GM18520 (cell line): ENCODE data around the gene DNMT3A.

Experiments
- ATAC-seq: cut with Tn5 transposase; IDR thresholded peaks from one replicate; pipeline ENCODE4 v1.9.1; 2021; ENCODE audit not compliant: unreplicated experiment

Gene DNMT3A

DNA sequence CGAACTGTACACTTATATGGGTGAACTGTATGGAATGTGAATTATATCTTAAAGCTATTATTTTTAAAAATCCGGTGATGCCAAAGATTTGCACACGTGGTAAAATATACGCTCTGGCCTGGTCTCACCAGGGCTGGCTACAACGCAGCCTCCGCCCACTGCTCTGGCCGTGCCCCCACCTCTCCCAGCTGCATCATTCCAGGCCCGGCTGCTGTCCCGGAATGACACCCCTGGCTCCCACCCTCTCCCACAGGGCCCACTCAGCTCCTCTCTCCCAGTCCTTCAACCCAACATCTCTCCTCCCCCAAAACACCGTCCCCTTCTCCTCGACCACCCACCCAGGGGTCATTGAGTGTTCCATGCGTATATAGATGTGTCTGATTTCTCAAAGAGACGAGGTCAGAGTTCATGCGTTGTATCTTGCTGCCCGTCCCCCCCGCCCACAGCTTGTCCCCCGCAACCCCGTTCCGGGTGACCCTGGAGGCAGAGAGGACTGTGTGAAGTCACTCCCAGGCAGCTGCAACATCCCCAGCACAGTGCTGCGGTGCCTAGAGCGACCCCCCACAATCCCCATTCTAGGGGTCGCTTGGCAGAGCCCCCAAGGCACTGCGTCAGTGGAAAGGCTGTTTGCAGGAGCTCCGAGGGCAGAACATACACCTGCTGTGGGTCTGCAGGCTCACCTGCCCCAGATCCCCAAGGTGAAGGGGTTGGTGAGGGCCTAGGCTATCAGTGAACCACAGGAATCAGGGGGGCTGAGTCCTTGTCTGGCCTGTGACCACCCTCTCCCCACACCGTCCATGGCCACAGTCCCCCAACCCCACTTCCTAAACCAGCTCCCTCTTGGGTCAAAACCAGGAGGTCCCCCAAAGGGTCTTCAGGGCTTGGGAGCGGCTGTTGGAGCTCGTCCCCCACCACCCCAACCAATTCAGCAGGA, 13.3 kb downstream of the DNMT3A start:
- no peak for ATAC-seq

DNA sequence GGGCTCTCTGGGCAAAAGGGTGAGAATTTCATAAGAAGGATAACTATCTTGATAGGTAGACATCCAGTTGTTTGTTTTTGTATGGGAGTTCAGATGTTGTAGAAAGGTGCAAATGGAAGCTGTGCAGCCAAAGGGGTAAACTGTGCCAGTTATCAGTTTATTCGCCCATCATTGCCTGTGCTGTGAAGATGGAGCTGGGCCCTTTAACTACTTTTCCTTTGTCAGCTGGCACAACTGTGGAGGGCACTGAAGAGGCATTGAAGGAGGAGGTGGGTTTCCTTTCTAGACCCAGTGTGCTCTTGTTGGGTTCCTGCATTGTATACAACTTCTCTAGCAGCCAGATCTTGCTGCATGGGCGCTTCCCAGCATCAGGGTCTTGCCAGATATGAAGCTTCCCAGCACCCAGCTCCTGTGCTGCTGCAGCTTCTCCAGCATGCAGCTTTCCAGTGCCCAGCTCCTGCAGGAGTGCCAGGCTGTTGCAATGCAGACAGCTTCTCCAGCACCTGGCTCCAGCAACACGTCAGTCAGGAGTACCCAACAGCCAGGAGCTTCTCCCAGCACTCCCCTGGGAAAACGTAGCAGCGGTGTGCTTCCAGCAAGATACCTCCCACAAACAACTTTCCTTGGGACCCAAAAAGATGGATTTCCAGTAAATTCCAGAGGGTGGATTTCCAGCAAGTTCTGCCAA, 15.3 kb downstream of the DNMT3A start:
- ATAC-seq, result no peak

DNA sequence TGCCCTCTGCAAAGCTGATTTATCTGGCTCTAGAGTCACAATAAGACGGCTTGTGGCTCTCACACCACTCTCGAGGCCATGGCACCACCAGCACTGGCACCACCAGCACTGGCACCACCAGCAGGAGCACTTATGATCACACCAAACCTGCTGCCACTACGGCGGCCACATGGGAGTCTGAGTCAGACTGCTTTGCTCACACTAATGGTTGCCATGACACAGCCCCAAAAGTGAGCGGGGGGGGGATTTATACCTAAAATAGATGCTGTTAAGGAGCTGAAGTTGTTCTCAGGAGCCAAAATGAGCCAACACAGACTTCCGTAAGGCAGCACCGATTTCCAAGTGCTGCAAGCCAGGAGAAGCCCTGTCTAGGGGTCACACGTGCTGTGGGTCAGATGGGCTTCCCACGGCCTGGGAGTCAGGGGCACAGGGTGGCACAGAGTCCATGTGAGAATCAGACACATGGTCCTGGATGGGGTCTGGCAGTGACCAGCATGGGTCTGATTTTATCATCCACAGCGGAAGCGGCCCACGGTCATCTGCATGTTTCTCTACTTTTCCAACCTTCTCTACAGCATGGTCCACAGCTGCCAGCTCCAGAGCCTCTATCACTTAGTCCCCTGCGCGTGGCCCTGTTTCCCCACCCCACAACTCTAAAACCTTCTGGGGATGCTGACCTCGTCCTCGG, 16.7 kb downstream of the DNMT3A start:
- no peak for ATAC-seq

DNA sequence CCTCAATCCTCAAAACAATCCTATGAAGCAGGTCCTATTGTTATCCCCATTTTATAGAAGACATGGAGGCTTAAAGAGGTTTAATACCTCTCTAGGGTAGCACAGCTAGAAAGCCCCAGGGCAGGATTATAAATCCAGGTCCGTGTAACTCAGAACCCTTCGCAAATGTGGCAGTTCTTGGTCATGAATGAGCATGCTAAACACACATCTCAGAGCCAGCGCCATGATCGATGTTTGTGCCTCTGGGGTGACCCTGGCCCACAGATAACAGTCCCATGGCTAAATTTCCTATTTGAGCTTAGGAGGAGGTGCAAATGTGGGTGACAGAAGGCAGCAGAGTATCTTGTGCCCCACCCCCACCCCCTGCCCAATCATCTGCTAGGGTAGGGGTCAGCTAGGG, 17.5 kb downstream of the DNMT3A start:
- ATAC-seq, result no peak

DNA sequence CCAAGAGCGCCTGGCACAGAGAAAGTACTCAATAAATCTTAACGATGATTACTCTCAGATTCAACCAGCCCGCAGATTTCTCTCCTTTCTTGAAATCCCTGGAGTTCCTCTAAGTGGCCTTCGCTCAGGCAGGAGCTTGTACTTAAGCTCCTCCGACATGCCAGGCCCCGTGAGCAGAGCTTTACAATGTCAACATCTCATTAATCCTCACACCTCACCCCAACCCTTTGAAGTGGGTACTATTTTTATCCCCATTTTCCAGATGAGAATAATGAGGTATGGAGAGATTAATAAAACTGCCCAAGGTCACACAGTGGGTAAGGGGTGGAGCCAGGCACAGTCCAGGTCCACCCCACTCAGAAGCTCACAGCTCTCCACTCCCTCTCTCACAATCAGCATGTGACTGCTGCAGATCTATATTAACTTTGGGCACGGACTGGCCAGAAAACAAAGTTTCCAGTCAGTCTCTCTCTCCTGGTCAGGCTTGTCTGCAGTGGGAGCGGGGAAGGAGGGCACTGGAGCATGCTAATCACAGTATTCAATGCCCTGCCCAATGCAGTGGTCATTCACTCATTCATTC, 18.0 kb downstream of the DNMT3A start:
- no peak for ATAC-seq

DNA sequence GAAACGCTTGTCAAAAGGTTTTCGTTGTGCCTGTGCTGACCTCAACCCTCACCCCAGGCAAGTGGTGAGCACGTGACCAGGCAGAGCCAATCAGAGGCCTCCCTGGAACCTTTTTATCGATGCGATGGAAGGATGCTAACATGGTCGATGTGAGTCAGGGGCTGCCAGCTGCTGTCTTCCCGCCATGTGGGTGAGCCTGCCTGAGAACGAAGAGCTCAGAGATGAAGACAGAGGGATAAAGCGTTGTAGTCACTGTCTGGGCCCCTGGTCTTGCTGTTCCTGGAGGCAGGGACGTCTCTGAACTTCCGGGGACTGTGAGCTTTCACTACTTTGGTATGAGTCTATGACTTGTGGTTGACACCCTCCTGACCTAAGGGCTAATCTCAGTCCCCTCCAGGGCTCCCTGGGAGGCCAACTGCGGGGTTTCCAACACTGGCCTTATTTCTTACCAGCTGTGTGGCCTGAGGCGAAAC, 18.6 kb downstream of the DNMT3A start:
- no peak for ATAC-seq

DNA sequence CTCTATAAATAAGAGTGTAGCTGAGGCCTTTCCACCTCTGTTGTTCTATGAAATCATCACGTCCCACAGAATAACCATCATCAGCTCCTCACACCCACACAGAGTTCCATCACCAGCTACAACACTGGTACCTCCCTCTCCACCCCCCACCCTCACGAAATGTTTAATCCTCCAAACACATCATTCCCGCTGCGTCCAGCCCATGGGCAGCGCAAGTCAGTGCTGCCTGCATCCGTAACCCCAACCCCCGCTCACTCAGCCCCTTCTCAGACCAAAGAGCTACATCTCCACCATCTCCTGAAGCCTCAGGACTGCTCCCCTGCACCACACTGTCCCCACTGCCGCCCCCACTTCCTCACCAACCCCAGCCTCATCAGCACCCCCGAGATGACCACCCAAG, 19.4 kb downstream of the DNMT3A start:
- ATAC-seq, result no peak

DNA sequence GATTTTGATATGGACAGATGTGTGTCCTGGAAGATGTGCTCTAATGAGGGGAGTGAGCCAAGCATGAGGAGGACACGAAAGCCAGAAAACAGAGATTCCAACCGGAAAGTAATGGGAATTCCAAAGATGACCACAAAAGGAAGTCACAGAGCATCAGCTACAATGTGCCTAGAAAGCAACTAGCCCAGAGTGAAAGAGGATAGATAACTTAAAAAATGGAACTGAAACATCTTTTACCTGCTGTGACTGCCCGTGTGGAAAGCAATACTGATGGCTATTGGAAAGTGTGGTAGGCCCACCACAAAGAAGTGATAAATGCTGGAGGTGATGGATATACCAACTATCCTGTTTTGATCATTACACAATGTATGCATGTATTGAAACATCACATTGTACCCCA, 21.6 kb downstream of the DNMT3A start:
- no peak for ATAC-seq

DNA sequence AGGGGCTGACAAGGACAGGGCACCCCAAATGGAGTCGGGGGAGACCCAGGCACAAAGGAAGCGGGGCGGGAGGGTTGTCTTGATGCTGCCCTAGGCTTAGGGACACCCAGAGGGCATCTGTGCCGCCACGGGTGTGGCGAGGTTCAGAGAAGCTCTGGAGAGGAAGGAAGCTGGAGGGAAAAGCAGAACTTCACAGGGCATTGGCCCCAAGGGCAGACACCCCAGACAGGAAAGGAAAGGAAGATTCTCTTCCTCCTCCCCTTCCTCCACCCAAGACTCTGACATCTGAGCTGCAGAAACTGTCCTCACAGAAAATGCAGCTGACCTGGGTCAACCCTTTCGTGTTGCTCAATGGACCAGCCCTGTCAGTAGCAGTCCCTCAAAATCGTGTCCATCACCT, 25.6 kb downstream of the DNMT3A start:
- no peak for ATAC-seq

DNA sequence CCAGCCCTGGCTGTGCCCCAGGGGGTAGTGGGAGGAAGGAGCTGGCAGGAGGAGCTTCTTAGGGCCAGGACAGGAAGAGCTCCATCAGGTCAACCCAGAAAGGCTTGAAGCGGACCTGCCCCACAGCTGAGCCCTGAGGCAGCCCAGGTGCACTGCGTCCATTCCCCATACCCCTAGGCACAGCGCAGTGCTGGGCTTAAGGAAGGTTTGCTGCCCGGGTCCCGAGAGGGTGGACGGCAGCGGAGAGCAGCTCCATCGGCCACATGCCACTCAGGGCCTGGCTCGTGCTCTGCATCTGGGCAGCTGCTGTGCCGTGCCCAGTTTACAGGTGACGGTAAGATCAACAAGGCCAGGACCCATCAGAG, 26.4 kb downstream of the DNMT3A start:
- no peak for ATAC-seq

DNA sequence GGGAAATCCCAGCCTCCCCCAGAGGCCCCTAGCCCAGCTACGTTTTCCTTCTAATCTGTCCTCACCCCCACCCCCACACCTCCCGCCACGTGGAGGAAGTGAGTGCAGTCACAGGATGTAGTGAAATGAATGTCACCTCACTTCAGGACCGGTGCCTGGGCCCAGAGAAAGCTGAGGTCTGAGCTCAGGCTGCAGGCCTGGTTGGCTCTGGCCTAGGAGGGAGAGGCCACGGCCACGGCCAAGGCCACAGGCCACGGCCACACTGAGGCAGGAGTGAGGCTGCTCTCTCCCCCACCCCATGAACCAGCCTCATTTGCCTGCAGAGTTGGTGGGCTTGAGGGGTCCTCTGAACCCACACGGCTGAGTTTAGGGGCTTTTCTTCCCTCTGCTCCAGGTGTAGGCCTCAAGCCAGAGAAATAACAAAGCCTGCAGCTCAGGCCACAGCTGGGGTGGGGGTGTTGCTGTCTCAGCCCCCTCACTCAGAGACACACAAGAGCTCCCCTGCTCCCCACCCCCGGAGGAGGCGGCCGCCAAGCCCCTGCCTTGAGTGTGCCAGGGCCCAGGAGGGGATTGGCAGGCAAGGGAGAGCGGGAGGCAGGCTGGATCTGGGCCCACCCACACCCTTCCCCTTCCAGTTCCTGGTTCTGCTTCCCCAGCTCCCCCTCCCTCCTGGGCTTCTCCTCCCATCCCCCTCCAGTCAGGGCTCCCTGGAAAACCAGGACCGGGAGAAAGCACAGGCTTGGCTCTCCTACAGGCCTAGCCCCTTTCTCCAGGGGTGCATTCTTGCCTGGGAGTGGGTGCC, 27.0 kb downstream of the DNMT3A start:
- peak; percentile 76 for ATAC-seq

DNA sequence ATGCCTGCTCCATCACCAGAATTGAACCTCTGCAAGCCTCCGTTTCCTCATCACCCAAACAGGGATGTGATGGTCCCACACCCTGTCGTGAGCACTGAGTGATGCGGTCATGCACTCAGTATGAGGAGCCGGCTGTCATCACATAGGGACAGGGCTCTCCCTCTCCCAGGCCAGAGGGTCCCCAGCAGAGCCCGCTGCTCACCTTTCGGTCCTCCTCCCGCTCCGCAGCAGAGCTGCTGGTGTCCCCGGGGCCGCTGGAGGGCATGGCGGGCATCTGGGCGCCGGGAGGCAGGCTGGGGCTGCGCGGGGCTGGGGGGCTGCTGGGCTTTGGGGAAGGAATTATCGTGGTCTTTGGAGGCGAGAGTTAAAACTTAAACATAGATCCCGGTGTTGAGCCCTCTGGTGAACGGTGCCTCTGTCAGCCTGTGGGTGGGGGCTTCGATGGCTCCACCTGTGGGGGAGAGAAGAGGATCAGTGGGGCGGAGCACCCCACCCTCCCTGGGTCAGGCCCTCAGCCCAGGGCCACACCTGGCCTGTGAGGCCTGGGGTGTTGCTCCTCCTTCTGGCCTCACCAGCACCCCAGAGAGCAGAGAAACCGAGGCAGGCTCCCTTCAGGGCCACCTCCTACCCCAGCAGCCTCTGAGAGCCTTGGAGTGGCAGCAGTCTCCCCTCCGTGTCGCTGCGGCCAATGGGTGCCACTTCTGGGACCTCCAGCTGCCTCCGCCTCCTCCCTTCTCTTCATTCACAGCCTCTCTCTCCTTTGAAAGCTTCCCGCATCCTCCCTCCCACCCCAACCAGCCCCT, 27.8 kb downstream of the DNMT3A start:
- no peak for ATAC-seq

DNA sequence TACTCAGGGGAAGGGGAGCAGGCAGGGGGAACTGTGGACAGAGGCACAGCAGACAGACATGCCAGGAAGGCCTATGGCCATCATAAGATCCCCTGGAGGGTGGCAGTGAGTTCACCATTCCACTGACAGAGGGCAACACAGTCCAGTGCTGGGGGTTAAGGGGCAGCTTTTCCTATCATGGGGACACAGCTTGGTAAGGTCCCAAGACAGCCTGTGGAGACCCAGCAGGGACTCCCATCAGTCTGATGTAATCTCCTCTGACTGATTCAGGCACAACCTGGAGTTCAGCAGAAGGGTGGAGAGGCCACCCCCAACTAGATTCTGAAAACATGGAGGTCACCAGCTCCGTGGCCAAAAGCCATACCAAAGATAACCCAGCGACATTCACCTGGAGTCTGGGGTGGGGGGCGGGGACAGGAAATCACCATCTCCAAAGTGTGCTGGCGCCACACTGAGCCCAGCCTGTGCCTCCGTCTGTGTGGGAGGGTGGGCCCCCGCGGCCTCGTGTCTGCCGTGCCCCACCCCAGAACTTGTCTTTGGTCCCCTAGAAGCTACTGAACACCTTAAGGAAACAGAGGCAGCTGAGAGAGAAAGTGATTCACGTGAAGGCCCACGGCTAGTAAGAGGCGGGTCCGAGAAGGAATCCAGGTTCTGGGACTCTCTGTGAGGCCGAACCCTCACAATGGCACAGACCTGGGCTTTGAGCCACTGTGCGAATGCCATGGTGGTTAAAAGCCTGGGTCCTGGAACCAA, 28.6 kb downstream of the DNMT3A start:
- no peak for ATAC-seq

DNA sequence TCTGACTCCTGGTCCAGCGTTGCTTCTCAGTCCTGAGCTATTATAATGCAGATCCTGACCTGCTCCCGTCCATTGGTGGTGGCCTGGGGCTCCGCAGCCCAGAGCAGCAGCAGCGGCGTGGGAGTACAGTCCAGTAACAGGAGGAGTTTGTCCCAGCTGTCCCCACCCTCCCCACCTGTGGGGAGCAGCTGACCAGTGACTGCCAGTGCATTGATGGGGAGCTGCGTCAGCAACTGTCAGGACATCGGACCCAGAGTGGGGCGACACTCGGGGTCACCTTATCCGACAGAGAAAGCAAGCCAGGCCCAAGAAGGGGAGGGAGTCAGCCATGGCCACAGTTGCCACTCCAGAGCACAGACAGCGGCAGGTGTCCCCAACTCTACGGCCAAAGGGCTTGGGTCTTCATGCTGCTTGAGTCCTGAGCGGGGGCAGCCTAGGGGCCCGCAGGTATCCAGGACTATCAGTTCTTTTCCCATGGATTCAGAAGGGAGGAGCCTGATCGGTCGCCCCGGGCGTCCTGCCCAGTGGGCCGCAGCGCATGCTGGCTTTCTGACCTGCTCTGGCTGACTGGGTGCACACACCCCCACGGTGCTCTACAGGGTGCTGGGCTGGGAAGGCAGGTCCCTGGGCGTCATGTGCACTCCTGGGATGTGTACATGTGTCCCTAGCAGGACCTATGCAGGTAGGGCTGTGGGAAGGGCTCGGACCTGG, 29.7 kb downstream of the DNMT3A start:
- ATAC-seq, result no peak

DNA sequence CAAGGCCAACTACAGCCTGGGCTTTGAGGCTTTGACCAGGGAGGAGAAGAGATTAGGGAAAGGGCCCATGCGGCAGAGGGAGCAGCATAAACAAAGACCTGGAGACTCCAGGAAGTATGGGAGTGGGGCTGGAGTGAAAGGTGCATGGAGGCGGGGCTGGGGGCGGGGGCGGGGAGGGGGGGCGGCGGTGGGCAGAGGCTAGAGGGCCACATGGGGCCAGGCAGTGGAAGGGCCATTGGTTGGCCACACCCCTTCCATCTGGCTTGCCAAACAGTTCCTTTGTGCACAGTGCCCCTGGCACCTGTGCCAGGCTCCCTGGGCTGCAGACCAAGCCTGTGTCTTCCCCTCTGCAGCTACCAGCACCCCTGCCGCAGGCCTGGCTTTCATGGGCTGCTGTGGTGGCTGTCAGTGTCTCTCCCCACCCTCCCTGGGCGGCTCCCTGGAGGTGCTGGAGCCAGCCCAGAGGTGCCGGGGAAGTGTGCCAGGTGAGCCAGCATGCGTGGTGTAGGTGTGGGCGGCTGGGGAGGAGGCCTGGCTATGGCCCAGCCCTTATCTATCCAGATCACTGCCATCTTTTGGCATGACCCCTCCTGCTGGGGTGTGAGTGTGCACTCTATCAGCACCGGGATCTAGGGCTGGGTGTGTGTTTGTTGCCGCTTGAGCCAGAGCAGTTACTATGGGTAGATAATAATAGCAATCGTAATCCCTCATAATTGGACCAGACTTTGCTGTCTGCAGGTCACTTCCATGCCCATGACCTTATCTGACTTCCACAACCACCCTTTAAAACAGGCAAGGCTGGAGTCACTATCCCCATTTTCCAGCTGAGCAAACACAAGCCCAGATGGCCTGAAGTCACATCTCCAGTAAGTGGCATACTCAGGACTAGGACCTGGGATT, 30.5 kb downstream of the DNMT3A start:
- ATAC-seq, result no peak

DNA sequence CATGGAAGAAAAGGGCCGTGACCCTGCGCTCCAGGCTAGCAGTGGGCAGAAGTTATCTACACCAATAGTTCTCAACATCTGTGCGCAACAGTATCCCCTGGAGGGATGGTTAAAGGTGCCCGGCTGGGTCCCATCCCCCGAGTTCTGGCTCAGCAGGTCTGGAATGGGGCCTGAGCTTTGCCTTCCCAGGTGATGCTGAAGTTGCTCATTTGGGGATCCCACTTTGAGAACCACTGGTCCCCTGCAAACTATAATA, 31.1 kb downstream of the DNMT3A start:
- no peak for ATAC-seq

DNA sequence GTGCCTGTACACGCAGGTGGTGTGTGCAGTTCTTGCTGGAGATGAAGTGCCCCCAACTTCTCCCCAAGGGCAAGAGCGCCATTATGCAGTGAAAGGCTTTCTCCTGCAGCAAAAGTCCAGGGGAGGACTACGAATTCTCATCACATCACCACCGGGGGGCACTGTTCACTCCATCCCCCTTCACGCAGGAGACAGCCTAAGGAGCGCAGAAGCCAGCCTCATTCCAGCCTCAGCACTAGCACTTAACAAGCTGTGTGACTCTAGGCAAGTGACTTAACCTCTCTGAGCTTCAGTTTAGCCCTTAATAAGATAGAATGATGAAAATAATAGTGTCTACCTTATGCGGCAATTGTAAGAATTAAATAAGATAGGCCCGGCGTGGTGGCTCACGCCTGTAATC, 32.3 kb downstream of the DNMT3A start:
- ATAC-seq, result no peak

DNA sequence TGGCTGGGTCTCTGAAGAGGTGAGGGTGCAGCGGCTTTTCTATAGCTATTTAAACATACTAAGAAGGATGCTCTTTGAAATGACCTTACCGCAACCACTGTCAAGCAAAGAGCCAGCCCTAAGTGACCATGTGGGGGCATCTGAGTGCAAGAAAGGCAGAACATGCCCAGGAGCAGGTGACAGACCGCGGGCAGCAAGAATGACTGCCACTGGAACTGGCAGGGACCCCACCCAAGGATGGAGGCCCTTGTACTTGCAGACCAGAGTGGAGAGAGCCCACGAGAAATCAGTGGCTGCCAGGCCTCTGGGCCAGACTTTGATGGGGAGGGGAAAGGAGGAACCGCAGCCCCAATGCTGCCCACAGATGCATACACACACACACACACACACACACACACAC, 33.1 kb downstream of the DNMT3A start:
- ATAC-seq, result no peak
